Naive B cell (primary cell): Measurements from ENCODE around the gene SLC4A8. TPM values are rescaled to one million over a fixed set of nuclear protein-coding genes. Genes with fewer than 3 reads are reported as not detected.

Experiments
- ATAC-seq, 2 donors: fragments of 150-1000 bp; cut with Tn5 transposase; 2 replicates each; pipeline ENCODE4 v1.10.0; 2021; ENCODE audit warnings: low read depth in 2 of 2, mild to moderate bottlenecking in 2 of 2, moderate library complexity in 2 of 2
- DNase-seq: peaks from one replicate; pipeline ENCODE4 v3.0.0; 2022
- H3K27ac Mint-ChIP-seq, 6 donors: one replicate each; pipeline ENCODE4 v1.8.0; 2020 to 2022; ENCODE audit warnings: mild to moderate bottlenecking in 6 of 6, mixed read lengths in 6 of 6, moderate library complexity in 5 of 6, inconsistent platforms in 2 of 6
- H3K27me3 Mint-ChIP-seq, 3 donors: one replicate each; pipeline ENCODE4 v1.8.0; 2021 to 2022; ENCODE audit warnings: mixed read lengths in 3 of 3, mild to moderate bottlenecking in 1 of 3
- H3K36me3 Mint-ChIP-seq, 2 donors: one replicate each; pipeline ENCODE4 v1.8.0; 2020 to 2022; ENCODE audit warnings: mixed read lengths in 2 of 2, inconsistent platforms in 1 of 2, mild to moderate bottlenecking in 1 of 2
- H3K4me1 Mint-ChIP-seq, 3 donors: one replicate each; pipeline ENCODE4 v1.8.0; 2020 to 2022; ENCODE audit warnings: mixed read lengths in 3 of 3, inconsistent platforms in 1 of 3, mild to moderate bottlenecking in 1 of 3, moderate library complexity in 1 of 3
- H3K4me3 Mint-ChIP-seq, 8 donors: one replicate each; pipeline ENCODE4 v1.8.0; 2020 to 2022; ENCODE audit warnings: mild to moderate bottlenecking in 8 of 8, mixed read lengths in 8 of 8, moderate library complexity in 8 of 8, inconsistent platforms in 2 of 8
- H3K9me3 Mint-ChIP-seq, 7 donors: one replicate each; pipeline ENCODE4 v1.8.0; 2020 to 2022; ENCODE audit warnings: mixed read lengths in 7 of 7, mild to moderate bottlenecking in 5 of 7, inconsistent platforms in 2 of 7, moderate library complexity in 1 of 7
- polyA plus RNA-seq, 6 donors: library from polyadenylated mRNA; unstranded; fragments of 300-500 nt; fragmentation: Illumina TruSeq; gene quantifications; one replicate each; pipeline ENCODE4 v1.2.3, GENCODE V29; 2021; ENCODE audit warnings: low read depth in 6 of 6

The SLC4A8 gene
- polyA plus RNA-seq, 6 donors from 2014 or later, result 0.34 to 6.2 (median 1.6) TPM

- Mint-ChIP-seq H3K36me3 (no peaks in the 10 kb centered on the region), H3K4me3 (peak overlapping the region in 1 of 8 donors; percentile 41), H3K27ac (peak overlapping the region in 1 of 6 donors; percentile 35), H3K4me1 (peaks cover 15 to 24% (median 23%) of the 10 kb centered on the region in 3 donors), H3K27me3 (no peaks in the 10 kb centered on the region), H3K9me3 (no peaks in the 10 kb centered on the region)
- no peak for ATAC-seq
- DNase-seq, result peak; percentile 30
Observed at GRCh38 chr12:51421266-51421884, 3.3 kb upstream of the SLC4A8 start.

GRCh38 chr12:51424094-51424661, 453 bp upstream of the SLC4A8 start:
- Mint-ChIP-seq H3K36me3 (no peaks in the 10 kb centered on the region), H3K9me3 (no peaks in the 10 kb centered on the region), H3K4me3 (peak overlapping the region; percentile 79 to 88 (median 84)), H3K27ac (peak overlapping the region in 5 of 6 donors; percentile 21 to 92 (median 76)), H3K4me1 (peaks cover 21 to 37% (median 37%) of the 10 kb centered on the region in 3 donors), H3K27me3 (no peaks in the 10 kb centered on the region)
- DNase-seq, result no peak
- no peak for ATAC-seq

DNA sequence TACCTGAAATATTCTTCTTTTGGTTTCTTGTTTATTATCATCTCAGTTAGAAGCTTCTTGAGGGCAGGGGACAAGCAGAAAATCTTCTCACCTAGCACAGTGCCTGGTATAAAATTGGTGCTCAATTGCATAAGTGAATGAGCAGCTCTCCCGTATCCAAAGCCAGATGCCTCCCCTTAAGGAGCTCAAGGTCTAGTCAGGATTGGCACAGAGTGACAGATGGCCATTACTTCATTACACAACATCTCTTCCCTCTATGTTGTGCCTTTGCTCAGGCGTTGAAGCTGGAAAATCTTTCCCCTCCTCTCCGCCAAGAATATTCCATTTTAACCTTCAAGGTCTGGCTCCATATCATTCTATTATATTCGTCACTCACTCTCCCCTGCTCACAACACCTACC, 3.6 kb downstream of the SLC4A8 start:
- H3K27me3 Mint-ChIP-seq, result no peaks in the 10 kb centered on the region
- H3K9me3 Mint-ChIP-seq, result no peaks in the 10 kb centered on the region
- ATAC-seq (no peak), DNase-seq (no peak)
- peaks cover 0 to 4% of the 10 kb centered on the region in 2 donors for H3K36me3 Mint-ChIP-seq
- H3K27ac Mint-ChIP-seq, result peak overlapping the region in 3 of 6 donors; percentile 16 to 61 (median 20)
- peak overlapping the region in 1 of 8 donors; percentile 61 for H3K4me3 Mint-ChIP-seq
- H3K4me1 Mint-ChIP-seq, result peaks cover 40 to 53% (median 51%) of the 10 kb centered on the region in 3 donors

DNA sequence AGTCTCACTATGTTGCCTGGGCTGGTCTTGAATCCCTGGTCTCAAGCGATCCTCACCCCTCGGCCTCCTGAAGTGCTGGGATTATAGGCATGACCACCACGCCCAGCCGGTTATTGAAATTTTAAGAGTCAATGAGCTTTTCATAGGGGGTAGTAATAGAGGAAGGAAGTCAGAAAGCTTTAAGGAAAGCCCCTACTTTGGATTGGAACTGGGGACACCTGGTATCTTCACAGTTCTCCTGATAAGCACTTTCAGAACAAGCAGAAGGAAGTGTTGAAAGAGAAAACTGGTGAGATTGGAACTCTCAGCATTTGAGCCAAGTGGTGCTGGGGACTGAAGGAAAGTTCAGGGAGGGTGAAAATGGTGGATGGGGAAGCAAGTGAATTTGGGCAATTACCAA, 5.1 kb downstream of the SLC4A8 start:
- Mint-ChIP-seq H3K4me1 (peaks cover 40 to 50% (median 45%) of the 10 kb centered on the region in 3 donors), H3K4me3 (peak overlapping the region in 6 of 8 donors; percentile 18 to 59 (median 46)), H3K27ac (peak overlapping the region in 5 of 6 donors; percentile 8 to 91 (median 62)), H3K36me3 (peaks cover 0 to 4% of the 10 kb centered on the region in 2 donors), H3K9me3 (no peaks in the 10 kb centered on the region), H3K27me3 (no peaks in the 10 kb centered on the region)
- DNase-seq, result peak; percentile 39
- ATAC-seq, result peak; percentile 66 to 72

DNA sequence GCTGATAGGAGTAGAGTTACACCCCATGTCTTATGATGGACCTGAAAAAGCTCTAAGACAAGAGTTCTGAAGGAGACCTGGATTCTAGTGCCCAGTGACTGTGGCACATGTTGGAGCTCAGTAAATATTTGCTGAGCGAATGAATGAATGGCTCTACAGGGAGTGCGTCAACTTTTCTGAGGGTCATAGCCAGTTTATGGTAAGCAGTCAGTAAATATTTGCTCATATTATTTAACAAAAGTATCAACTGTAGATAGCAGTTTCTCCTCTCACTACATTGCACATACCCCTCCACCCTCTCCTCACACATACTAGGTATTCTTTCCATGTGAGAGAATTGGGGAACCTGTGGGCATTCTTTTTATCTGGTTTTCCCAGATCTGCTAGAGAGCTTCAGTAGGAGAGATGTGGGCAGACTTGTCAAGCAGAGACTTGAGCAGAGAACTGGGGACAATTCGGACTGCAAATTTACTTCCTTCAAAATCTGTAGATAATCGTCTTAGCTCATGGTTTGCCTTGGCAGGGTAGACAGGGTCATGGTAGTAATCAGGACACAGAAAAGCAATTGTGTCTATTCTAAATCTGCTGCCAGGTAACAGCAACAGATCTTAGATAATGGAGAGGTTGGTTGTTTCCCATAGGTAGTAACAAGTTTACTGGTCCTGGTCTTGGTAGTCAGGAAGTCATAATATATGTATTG, 5.7 kb downstream of the SLC4A8 start:
- Mint-ChIP-seq H3K4me3 (peak overlapping the region in 6 of 8 donors; percentile 27 to 59 (median 48)), H3K27me3 (no peaks in the 10 kb centered on the region), H3K4me1 (peaks cover 36 to 48% (median 40%) of the 10 kb centered on the region in 3 donors), H3K36me3 (peaks cover 0 to 4% of the 10 kb centered on the region in 2 donors), H3K9me3 (no peaks in the 10 kb centered on the region), H3K27ac (peak overlapping the region in 4 of 6 donors; percentile 31 to 95 (median 84))
- ATAC-seq (no peak), DNase-seq (no peak)

- Mint-ChIP-seq H3K4me3 (no peak overlapping the region), H3K27me3 (no peaks in the 10 kb centered on the region), H3K9me3 (no peaks in the 10 kb centered on the region), H3K36me3 (peaks cover 0 to 4% of the 10 kb centered on the region in 2 donors), H3K27ac (peak overlapping the region in 1 of 6 donors; percentile 22), H3K4me1 (peaks cover 34 to 42% (median 41%) of the 10 kb centered on the region in 3 donors)
- DNase-seq (no peak), ATAC-seq (no peak)
Observed at GRCh38 chr12:51432921-51433320, 8.3 kb downstream of the SLC4A8 start.

GRCh38 chr12:51434305-51434704, 9.7 kb downstream of the SLC4A8 start:
- Mint-ChIP-seq H3K4me3 (no peak overlapping the region), H3K36me3 (peaks cover 0 to 4% of the 10 kb centered on the region in 2 donors), H3K27me3 (no peaks in the 10 kb centered on the region), H3K27ac (no peak overlapping the region), H3K9me3 (no peaks in the 10 kb centered on the region), H3K4me1 (peaks cover 31 to 38% (median 32%) of the 10 kb centered on the region in 3 donors)
- ATAC-seq (no peak), DNase-seq (no peak)

DNA sequence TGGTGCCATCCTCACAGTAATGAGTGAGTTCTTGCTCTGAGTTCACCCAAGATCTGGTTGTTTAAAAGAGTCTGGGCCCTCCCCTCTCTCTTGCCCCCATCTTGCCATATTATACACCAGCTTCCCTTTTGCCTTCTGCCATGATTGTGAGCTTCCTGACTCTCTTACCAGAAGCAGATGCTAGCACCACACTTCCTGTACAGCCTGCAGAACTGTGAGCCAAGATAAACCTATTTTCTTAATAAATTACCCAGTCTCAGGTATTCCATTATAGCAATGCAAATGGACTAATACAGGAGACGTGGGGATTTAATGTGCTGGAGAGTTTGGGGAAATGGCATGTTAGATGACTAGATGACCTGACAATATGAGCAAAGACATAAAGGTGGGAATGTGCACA, 12.8 kb downstream of the SLC4A8 start:
- no peak overlapping the region for H3K27ac Mint-ChIP-seq
- DNase-seq (no peak), ATAC-seq (no peak)
- H3K36me3 Mint-ChIP-seq, result peaks cover 8 to 11% of the 10 kb centered on the region in 2 donors
- H3K27me3 Mint-ChIP-seq, result no peaks in the 10 kb centered on the region
- no peaks in the 10 kb centered on the region for H3K9me3 Mint-ChIP-seq
- H3K4me3 Mint-ChIP-seq, result peak overlapping the region in 1 of 8 donors; percentile 1
- peaks cover 17 to 21% (median 18%) of the 10 kb centered on the region in 3 donors for H3K4me1 Mint-ChIP-seq

GRCh38 chr12:51439330-51439729, 14.7 kb downstream of the SLC4A8 start:
- H3K4me1 Mint-ChIP-seq, result peaks cover 10 to 18% (median 10%) of the 10 kb centered on the region in 3 donors
- H3K27me3 Mint-ChIP-seq, result no peaks in the 10 kb centered on the region
- no peaks in the 10 kb centered on the region for H3K9me3 Mint-ChIP-seq
- DNase-seq (no peak), ATAC-seq (no peak)
- H3K27ac Mint-ChIP-seq, result peak overlapping the region in 1 of 6 donors; percentile 77
- no peak overlapping the region for H3K4me3 Mint-ChIP-seq
- peaks cover 9 to 12% of the 10 kb centered on the region in 2 donors for H3K36me3 Mint-ChIP-seq

GRCh38 chr12:51441583-51441982, 17.0 kb downstream of the SLC4A8 start:
- Mint-ChIP-seq H3K9me3 (no peaks in the 10 kb centered on the region), H3K27me3 (no peaks in the 10 kb centered on the region), H3K27ac (peak overlapping the region in 2 of 6 donors; percentile 40 to 52), H3K4me3 (no peak overlapping the region), H3K4me1 (peaks cover 10 to 18% (median 10%) of the 10 kb centered on the region in 3 donors), H3K36me3 (peaks cover 9 to 12% of the 10 kb centered on the region in 2 donors)
- ATAC-seq (no peak), DNase-seq (no peak)

DNA sequence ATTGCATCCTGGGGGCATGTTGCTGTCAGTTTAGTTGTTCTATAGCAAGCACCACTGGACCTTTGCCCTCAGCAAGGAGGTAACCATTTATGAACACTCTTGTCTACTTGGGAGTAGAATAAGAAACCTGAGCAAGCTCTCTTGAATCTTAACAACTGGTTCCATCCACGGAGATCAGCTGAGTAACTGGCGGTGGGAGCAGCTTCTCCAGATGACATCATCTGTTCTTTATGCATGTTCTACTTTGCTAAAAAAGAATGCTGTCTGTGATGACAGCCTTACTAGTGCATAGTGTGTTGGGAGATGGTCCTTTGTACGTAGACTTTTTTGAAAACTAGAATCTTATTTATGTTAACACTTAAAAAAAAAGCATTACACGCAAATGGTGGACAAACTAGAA, 17.7 kb downstream of the SLC4A8 start:
- Mint-ChIP-seq H3K4me3 (no peak overlapping the region), H3K36me3 (peaks cover 12 to 13% of the 10 kb centered on the region in 2 donors), H3K27me3 (no peaks in the 10 kb centered on the region), H3K9me3 (no peaks in the 10 kb centered on the region), H3K4me1 (peaks cover 9 to 16% (median 10%) of the 10 kb centered on the region in 3 donors), H3K27ac (no peak overlapping the region)
- DNase-seq, result no peak
- no peak for ATAC-seq

DNA sequence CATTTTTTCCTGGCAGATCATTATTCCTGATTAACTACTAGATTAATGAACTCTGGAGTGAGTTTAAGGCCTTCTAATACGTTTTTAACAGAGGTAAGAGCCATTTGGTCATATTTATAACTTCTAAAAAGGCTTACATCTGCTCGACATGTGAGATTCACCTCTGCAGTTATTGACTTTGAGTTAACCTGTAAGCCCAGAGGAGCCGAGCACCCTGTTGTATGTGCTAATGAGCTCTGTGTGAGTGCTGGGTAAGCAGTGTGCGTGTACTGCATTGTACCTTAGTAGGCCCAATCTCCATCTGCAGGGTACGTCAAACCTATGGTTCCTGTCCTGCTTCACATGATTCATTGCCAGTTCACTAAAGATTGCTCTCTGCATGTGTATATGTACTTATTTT, 18.9 kb downstream of the SLC4A8 start:
- Mint-ChIP-seq H3K27me3 (no peaks in the 10 kb centered on the region), H3K27ac (no peak overlapping the region), H3K4me1 (peaks cover 4 to 20% (median 12%) of the 10 kb centered on the region in 3 donors), H3K4me3 (no peak overlapping the region), H3K9me3 (no peaks in the 10 kb centered on the region), H3K36me3 (peaks cover 15 to 19% of the 10 kb centered on the region in 2 donors)
- ATAC-seq (no peak), DNase-seq (no peak)

DNA sequence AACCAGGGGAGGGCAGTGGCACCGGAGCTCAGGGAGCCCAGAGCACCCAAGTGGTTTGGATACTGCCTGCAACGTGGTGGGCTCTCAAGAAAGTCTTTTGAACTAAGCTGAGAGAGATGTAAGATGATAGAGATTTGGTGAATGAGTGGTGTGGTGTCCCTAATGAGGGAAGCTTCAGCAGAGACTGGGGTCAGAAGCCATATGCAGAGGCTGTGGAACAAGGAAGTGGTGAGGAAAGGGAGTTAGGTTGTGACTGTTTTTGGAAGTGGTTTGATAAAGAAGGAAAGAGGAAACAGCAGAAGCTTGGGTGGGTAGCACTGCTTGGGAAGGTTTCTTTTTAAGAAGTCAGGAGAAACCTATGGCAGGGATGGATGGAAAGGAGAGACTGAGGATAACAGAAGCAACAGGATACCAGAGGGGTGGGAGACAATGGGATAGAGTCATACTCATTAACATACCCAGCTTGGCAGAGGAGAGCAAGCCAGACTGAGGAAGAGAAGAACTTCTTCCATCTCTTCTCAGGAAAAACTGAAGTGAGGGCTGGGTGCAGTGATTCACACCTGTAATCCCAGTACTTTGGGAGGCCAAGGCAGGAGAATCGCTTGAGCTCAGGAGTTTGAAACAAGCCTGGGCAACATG, 24.1 kb downstream of the SLC4A8 start:
- Mint-ChIP-seq H3K4me1 (peaks cover 4 to 11% (median 7%) of the 10 kb centered on the region in 3 donors), H3K36me3 (peaks cover 20 to 30% of the 10 kb centered on the region in 2 donors), H3K4me3 (no peak overlapping the region), H3K9me3 (no peaks in the 10 kb centered on the region), H3K27me3 (no peaks in the 10 kb centered on the region), H3K27ac (no peak overlapping the region)
- no peak for DNase-seq
- no peak for ATAC-seq
